GM19452 (cell line): ENCODE measurements around the gene CXorf49.
"Not testable (repeated sequence)": the region's sequence is repeated elsewhere in the genome, so short reads cannot be mapped to it uniquely, and the experiment has no call there.

ENCODE experiments used
- ATAC-seq: cut with Tn5 transposase; IDR thresholded peaks from one replicate; pipeline ENCODE4 v1.9.1; 2021; ENCODE audit not compliant: unreplicated experiment

The CXorf49 gene

DNA sequence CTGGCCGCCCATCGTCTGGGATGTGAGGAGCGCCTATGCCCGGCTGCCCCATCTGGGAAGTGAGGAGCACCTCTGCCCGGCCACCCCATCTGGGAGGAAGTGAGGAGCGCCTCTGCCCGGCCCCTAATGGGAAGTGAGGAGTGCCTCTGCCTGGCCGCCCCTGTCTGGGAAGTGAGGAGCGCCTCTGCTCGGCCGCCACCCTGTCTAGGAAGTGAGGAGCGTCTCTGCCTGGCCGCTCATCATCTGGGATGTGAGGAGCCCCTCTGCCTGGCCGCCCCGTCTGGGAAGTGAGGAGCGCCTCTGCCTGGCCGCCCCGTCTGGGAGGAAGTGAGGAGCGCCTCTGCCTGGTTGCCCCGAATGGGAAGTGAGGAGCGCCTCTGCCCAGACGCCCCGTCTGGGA is 42.4 kb downstream of the CXorf49 start:
- not testable (repeated sequence) for ATAC-seq

DNA sequence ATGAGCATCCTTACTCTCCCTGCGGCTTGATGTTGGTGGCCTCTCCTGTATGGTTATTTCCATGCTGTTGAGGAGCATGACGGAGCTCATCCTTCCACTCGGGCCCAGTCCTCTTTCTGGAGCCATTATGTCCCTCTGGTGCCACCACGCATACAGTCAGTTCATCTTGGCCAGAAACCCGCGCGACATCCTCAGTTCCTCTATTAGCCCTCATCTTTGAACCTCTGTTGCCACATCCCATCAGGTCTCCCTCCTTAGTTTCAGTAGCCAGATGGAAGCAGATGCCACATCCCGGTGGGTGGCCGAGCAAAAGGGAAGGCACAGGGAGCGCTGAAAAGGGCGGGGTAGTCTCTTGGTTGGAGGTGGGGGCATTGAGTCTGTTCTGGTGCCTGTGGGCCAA is 46.1 kb downstream of the CXorf49 start:
- no peak for ATAC-seq

DNA sequence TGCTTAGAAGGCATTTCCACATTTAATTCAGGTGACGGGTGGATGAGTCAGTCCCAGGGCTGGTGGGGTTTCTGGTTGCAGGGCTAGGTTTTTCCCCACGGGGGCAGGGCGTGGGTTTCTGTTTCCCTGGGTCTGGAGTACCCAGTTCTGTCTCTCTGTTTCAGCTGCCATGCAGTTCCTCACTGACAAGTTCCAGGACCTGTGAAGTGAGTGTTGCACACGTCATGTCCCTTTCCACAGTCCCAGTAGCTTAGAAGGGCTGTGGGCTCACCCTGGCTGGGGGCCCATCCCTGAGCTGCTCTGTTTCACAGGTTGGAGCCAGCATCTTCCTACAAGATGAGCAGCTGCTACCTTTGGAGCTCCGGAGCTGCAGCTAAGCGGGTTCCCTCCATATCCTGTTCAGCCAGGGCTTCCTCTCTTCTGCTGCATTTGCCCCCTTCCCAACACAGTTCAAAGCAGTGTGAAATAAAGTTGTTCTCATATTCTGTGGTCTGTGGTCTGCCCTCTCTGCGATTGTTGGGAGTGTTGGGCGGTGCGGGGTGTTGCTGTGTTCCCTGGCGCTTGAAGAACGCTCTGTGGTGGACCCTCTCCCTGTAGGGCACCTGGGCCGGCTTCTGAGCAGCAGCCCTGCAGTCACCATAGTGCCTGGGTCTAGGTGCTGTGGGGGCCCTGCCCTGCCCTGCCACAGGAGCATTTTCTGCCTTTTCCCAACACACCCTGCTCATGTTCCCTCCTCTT is 46.9 kb downstream of the CXorf49 start:
- ATAC-seq = no peak

DNA sequence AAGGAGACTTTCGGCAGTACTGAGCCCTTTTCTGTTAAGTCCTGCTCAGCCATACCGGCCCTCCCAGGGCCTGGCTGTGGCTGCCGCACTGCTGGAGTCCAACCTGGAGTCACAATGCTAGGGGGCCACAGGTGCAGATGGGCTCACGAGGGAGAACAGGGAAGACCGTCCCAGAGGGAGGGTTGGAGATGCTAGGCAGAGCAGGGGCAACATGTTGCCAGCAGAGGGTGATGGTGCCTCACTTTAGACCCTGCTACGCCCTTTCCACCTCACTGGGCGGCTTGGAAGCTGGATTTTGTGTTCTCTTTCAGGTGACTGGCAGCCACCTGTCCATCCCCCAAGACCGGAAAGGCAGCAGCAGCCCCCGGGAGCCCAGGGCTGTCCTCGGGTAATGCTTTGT is 48.1 kb downstream of the CXorf49 start:
- ATAC-seq = peak; percentile 53

DNA sequence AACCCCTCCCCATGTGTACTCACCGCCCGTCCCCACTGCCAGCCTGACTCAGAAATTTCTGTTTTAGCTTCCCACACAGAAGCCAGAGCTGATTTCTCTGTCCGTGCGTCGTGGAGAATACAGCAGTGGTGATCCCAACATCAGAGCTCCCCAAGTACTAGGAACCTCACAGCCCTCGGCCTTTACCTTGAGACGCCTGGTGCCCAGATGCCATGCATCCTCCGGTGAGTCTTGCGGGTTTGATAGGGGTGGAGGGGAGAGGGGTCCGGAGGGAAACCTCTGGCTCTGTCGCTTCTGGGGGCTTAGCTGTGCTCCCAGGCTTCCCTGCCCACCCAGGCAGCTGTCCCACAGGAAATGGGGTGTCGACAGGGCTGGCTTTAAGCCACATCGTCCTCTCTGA is 48.6 kb downstream of the CXorf49 start:
- no peak for ATAC-seq

DNA sequence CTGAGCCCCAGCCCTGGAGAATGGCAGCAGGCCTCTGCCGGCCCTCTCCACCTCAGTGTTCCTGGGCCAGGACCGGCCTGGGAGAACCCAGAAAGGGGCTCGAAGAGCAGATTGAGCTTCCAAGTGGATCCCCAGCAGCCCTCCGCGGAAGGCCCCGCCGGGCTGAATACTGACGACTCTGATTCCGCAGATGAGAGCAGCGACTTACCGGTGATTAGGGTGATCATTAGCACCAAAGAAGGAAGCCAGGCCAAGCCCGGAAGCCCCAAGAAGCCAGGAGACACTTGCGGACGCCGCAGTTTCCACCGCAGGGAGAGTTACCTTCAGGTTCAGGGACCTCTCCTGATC is 49.9 kb downstream of the CXorf49 start:
- no peak for ATAC-seq

DNA sequence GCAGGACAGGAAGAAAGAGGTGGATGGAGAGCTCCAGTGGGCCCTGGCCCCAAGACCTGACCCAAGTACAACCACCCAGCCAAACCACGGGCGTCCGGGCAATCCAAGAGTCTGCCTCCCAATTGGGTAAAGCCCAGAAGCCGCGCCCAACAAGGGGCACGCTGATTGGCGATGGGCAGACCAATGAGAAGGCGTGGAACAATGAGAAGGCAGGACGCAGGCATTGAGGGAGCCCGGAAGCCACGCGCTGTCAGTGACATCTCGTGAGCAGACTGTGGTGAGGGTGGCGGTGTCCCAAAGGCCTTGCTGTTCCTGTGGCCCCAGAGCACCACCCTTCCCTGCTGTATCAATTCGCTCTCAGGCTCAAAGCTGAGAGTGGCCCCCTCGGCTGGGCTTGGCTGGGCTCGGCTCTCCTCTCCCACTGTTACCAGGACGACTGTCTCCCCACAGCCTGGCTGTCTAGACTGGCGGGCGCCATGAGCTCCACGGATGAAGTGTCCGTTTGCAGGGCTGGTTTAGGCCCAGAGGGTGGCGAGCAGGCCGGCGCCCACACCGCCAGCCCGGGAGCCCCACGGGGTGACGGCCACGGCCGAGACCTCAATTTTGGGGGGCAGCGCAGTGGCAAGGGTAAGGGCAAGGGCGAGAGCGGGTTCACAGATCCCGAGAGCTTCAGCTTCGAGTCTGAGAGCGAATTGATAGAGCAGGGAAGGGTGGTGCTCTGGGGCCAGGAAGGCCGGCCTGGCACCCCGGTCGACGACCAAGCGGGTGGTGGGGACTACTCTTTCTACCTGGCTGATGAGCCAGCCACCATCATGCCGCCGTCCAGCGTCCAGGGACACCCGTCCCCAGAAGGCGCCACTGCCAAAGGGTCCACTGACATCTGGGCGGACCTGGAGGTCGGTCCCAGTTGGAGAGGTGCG is 50.5 kb downstream of the CXorf49 start, which contains the start of gene LOC101059915:
Gene LOC101059915 (plus strand): TSS at position 219 of the 920 bp plus-strand sequence.
- no peak for ATAC-seq

DNA sequence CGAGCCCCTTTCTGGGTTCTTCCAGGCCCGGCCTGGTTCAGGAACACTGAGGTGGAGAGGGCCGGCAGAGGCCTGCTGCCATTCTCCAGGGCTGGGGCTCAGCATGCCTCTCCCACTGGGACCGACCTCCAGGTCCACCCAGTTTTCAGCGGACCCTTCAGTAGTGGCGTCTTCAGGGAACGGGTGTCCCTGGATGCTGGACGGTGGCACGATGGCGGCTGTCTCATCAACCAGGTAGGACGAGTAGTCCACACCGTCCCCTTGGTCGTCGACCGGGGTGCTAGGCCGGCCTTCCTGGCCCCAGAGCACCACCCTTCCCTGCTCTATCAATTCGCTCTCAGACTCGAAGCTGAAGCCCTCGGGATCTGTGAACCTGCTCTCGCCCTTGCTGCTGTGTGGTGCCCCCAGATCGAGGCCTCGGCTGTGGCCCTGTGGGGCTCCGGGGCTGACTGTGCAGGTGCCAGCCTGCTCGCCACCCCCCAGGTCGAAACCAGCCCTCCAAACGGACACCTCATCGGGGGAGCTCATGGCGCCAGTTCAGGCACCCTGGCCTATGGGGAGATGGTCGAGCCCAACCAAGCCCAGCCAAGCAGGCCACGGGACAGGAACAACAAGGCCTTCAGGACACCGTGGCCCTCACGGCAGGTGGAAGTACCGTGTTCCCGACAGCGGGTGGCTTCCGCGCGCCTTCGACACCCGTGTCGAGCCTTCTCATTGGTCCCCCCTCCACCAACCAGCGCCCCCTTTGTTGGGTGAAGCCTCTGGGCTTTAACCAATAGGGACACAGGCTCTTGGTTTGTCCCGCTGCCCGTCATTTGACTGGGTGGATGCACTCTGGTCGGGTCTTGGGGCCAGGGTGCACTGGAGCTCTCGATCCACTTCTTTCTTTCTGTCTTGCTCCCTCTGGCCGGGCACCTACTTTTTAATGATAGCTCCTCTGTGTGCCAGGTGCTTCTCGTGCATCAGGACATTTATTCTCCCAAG is 51.6 kb downstream of the CXorf49 start:
- no peak for ATAC-seq

DNA sequence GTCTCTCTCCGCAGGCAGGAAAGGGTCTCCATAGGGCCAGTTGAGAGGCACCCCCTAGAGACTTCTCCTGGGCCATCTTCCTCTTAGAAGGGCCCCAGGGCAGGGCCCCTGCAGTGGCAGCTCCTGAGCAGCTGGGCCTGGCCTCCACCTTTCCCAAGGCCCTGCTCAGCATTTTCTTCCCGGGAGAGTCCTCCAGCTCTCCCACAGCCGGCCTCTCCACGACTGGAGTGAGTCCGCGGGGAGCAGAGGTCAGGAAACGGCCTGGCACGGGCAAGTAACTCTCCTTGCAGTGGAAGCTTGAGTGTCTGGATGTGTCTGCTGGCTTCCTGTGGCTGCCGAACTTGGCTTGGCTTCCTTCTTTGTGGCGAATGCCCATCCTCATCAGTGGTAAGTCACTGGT is 52.3 kb downstream of the CXorf49 start:
- no peak for ATAC-seq

DNA sequence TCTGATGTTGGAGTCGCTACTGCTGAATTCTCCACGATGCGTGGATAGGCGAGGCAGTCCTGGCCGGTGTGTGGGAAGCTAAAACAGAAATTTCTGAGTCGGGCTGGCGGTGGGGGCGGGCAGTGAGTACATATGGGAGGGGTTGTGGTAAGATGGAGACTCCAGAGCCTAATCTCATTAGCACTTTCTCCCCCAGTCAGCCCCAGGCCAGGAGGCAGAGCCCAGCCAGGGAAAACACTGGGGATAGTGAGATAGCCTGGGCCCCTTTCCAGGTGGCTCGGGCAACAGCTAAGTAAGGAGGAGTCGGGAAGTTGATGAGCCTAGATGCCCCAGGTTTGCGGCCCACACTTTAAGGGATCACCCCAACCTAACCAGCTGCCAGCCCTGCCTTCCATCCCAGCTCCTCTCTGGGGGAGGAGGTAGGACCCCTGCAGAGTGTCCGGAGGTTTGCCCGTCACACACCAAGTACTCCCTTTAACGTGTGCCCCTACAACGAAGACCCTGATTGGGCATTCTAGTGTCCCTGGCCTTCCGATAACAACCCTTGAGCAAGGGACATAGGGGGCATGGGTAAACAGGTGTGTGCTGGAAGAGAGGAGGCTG is 53.1 kb downstream of the CXorf49 start:
- no peak for ATAC-seq
